Suprapubic skin (tissue), 4 donors: ENCODE data around the gene IFIT1B.

Experiments
- POLR2A ChIP-seq, 2 donors: fragments of 450-650 bp; IDR thresholded peaks; one replicate each; pipeline ENCODE4 v1.6.1; 2017; ENCODE audit warnings: antibody characterized with exemption in 2 of 2, mild to moderate bottlenecking in 2 of 2, moderate library complexity in 2 of 2
- POLR2AphosphoS5 ChIP-seq, 3 donors: sonication (generic); formaldehyde crosslinking; IDR thresholded peaks; one replicate each; pipeline ENCODE4 v1.6.1; 2017; ENCODE audit warnings: antibody characterized with exemption in 3 of 3

GRCh38 chr10:89388806-89389205 is 10.9 kb downstream of the IFIT1B start:
- TF ChIP-seq POLR2A (IDR thresholded peaks at IDR 0.05): no peak
- TF ChIP-seq POLR2AphosphoS5 (IDR thresholded peaks at IDR 0.05): no peak
